Tibial artery (tissue), 4 donors: ENCODE data around the gene ANTXRL.

Experiments
- DNase-seq, 2 donors: peaks; one replicate each; pipeline ENCODE4 v3.0.0-alpha.2; 2019
- H3K27ac ChIP-seq, 2 donors: fragments of 200-600 bp; sonication (generic) in 1 of 2; 1 replicate in 1 of 2; 2 replicates in 1 of 2; pipeline ENCODE4 v1.5.1; 2018 to 2019; ENCODE audit warnings: mild to moderate bottlenecking in 1 of 2
- H3K27me3 ChIP-seq, 2 donors: fragments of 200-600 bp; sonication (generic) in 1 of 2; one replicate each; pipeline versions ENCODE4 v1.5.1 to v1.6.0; 2016 to 2019
- H3K36me3 ChIP-seq, 3 donors: fragments of 200-600 bp; sonication (generic) in 2 of 3; one replicate each; pipeline ENCODE4 v1.5.1; 2016 to 2019; ENCODE audit warnings: mild to moderate bottlenecking in 2 of 3
- H3K4me1 ChIP-seq, 4 donors: fragments of 200-600 bp; sonication (generic) in 2 of 4; 1 replicate in 3 of 4; 2 replicates in 1 of 4; pipeline ENCODE4 v1.5.1; 2016 to 2019
- H3K4me3 ChIP-seq, 2 donors: fragments of 200-600 bp; sonication (generic) in 1 of 2; 1 replicate in 1 of 2; 2 replicates in 1 of 2; pipeline ENCODE4 v1.5.1; 2018 to 2019; ENCODE audit warnings: mild to moderate bottlenecking in 2 of 2
- H3K9me3 ChIP-seq, 3 donors: fragments of 200-600 bp; sonication (generic) in 1 of 3; one replicate each; pipeline ENCODE4 v1.5.1; 2016 to 2019
- CTCF ChIP-seq, 2 experiments: fragments of 200-600 bp in 1 of 2; fragments of 450-650 bp in 1 of 2; IDR thresholded peaks; one replicate each; pipeline ENCODE4 v1.5.1; 2017 to 2019; ENCODE audit warnings: antibody characterized with exemption in 2 of 2, mild to moderate bottlenecking in 1 of 2, moderate library complexity in 1 of 2
- intact Hi-C: fragments of 100-400 bp; cut with DNase I; formaldehyde crosslinking; loops from one replicate; pipeline ENCODE4 v1.15.0; 2023; ENCODE audit warnings: low total_unique reads

The ANTXRL gene

GRCh38 chr10:46288601-46289206 lies 1.9 kb downstream of the ANTXRL start:
- H3K4me1 ChIP-seq = peaks cover 0 to 40% (median 8%) of the 10 kb centered on the region in 4 donors
- H3K27ac ChIP-seq = no peak overlapping the region
- H3K4me3 ChIP-seq = no peak overlapping the region
- no peaks in the 10 kb centered on the region for H3K27me3 ChIP-seq
- no peaks in the 10 kb centered on the region for H3K36me3 ChIP-seq
- no peaks in the 10 kb centered on the region for H3K9me3 ChIP-seq
- no peak for TF ChIP-seq CTCF (IDR thresholded peaks at IDR 0.05)
- DNase-seq = peak in 1 of 2 donors; percentile 17
- intact Hi-C loops = no loop called here

- Histone ChIP-seq H3K36me3 (no peaks in the 10 kb centered on the region), H3K4me3 (no peak overlapping the region), H3K27me3 (no peaks in the 10 kb centered on the region), H3K4me1 (peaks cover 0 to 34% (median 5%) of the 10 kb centered on the region in 4 donors), H3K27ac (no peak overlapping the region), H3K9me3 (no peaks in the 10 kb centered on the region)
- intact Hi-C loops = no loop called here
- no peak for TF ChIP-seq CTCF (IDR thresholded peaks at IDR 0.05)
- no peak for DNase-seq
Measured at GRCh38 chr10:46289209-46289810, 2.5 kb downstream of the ANTXRL start.

GRCh38 chr10:46290101-46290886 lies 3.5 kb downstream of the ANTXRL start:
- Histone ChIP-seq H3K9me3 (no peaks in the 10 kb centered on the region), H3K4me1 (peaks cover 0 to 27% (median 2%) of the 10 kb centered on the region in 4 donors), H3K4me3 (no peak overlapping the region), H3K36me3 (no peaks in the 10 kb centered on the region), H3K27ac (no peak overlapping the region), H3K27me3 (no peaks in the 10 kb centered on the region)
- DNase-seq = peak in 1 of 2 donors; percentile 28
- intact Hi-C loops = no loop called here
- no peak for TF ChIP-seq CTCF (IDR thresholded peaks at IDR 0.05)

GRCh38 chr10:46291817-46292572 lies 5.2 kb downstream of the ANTXRL start:
- intact Hi-C loops = no loop called here
- no peak overlapping the region for H3K4me3 ChIP-seq
- DNase-seq = peak in 1 of 2 donors; percentile 52
- no peaks in the 10 kb centered on the region for H3K9me3 ChIP-seq
- H3K4me1 ChIP-seq = peaks cover 0 to 18% (median 0%) of the 10 kb centered on the region in 4 donors
- H3K27ac ChIP-seq = no peak overlapping the region
- peaks cover 0 to under 1% of the 10 kb centered on the region in 2 donors for H3K27me3 ChIP-seq
- no peaks in the 10 kb centered on the region for H3K36me3 ChIP-seq
- no peak for TF ChIP-seq CTCF (IDR thresholded peaks at IDR 0.05)

- Histone ChIP-seq H3K4me1 (peaks cover 0 to 16% (median 0%) of the 10 kb centered on the region in 4 donors), H3K36me3 (no peaks in the 10 kb centered on the region), H3K27ac (no peak overlapping the region), H3K27me3 (peaks cover 0 to 6% of the 10 kb centered on the region in 2 donors), H3K9me3 (no peaks in the 10 kb centered on the region), H3K4me3 (no peak overlapping the region)
- intact Hi-C loops = no loop called here
- TF ChIP-seq CTCF (IDR thresholded peaks at IDR 0.05) = no peak
- DNase-seq = peak in 1 of 2 donors; percentile 41
Measured at GRCh38 chr10:46292573-46293023, 5.8 kb downstream of the ANTXRL start.
